Activated T-helper 1 cell treated with anti-CD3 and anti-CD28 coated beads, Interleukin-12 subunit alpha, Interleukin-12 subunit beta, Interleukin-2, Interleukin-4 antibody, amounts not matched to agents 30 ng/mL and 10 ng/mL and 1 ng/mL, durations not matched to agents 14 hours and 24 hours and 36 hours (primary cell): ENCODE measurements around the gene AKT3. TPM values are rescaled to one million over a fixed set of nuclear protein-coding genes. Genes with fewer than 3 reads are reported as not detected.

Experiments
- DNase-seq: peaks from one replicate; pipeline ENCODE4 v3.0.0; 2021; ENCODE audit warnings: low spot score
- H3K27ac Mint-ChIP-seq: one replicate; pipeline ENCODE4 v1.8.0; 2021; ENCODE audit warnings: mild to moderate bottlenecking, mixed read lengths
- H3K27me3 Mint-ChIP-seq: one replicate; pipeline ENCODE4 v1.8.0; 2022; ENCODE audit warnings: mild to moderate bottlenecking, moderate library complexity, mixed read lengths; ENCODE audit not compliant: insufficient read depth
- H3K36me3 Mint-ChIP-seq: one replicate; pipeline ENCODE4 v1.8.0; 2021; ENCODE audit warnings: low read depth, mixed read lengths
- H3K4me1 Mint-ChIP-seq: one replicate; pipeline ENCODE4 v1.8.0; 2021; ENCODE audit warnings: low read depth, mixed read lengths
- H3K4me3 Mint-ChIP-seq: one replicate; pipeline ENCODE4 v1.8.0; 2021; ENCODE audit warnings: mild to moderate bottlenecking, moderate library complexity, mixed read lengths
- H3K9me3 Mint-ChIP-seq: one replicate; pipeline ENCODE4 v1.8.0; 2021; ENCODE audit warnings: mixed read lengths
- intact Hi-C: fragments of 100-400 bp; cut with micrococcal nuclease; formaldehyde crosslinking; loops from one replicate; pipeline ENCODE4 v1.15.1; 2024
- total RNA-seq: library from RNA; stranded (reverse); gene quantifications from 2 replicates; pipeline ENCODE4 v1.2.3, GENCODE V29; 2022

The AKT3 gene
- total RNA-seq, 1 donor from 2014 or later = 40.1 TPM

DNA sequence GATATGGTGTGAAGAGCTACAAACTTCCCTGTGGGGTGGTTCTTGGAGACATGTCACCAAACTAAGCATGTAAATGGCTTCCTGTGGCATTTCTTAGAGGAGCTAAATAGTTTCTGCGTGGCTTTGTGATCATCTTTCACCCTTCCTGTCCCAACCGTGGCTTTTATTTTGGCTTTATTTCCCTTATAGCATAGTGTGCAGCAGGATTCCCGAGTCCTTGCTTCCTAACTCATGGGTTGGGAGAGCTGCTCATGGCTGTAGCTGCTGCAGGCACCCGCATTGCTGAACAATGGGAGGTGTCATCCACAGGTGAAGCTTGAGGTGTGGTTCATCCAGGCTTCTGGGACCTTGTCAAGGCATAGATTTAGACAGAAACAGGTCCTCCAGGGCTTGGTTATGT is 402.2 kb downstream of the AKT3 start:
- Mint-ChIP-seq H3K27me3 (no peaks in the 10 kb centered on the region), H3K4me3 (no peak overlapping the region), H3K9me3 (no peaks in the 10 kb centered on the region), H3K27ac (peak overlapping the region; percentile 34), H3K4me1 (peaks cover 19% of the 10 kb centered on the region), H3K36me3 (no peaks in the 10 kb centered on the region)
- DNase-seq = no peak
- intact Hi-C loops = no loop called here

DNA sequence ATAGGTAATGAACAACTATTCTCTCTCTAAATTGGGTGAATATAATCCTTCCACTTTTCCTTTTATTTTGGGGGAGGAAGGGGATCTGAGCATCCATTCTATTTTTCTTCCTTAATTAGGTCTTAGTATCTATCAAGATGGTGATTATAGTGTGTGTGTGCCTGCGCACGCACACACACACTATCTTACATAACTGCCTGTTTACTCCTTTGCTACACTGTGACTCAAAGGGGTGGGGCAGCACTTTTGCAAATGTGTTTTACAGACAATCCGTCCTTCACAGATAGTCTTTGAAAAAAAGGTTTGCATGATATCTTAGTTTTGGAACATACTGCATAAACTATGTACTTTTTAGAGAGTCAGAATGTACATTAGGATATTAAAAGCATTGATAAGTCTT is 402.7 kb downstream of the AKT3 start:
- Mint-ChIP-seq H3K9me3 (no peaks in the 10 kb centered on the region), H3K27ac (no peak overlapping the region), H3K4me1 (peaks cover 21% of the 10 kb centered on the region), H3K27me3 (no peaks in the 10 kb centered on the region), H3K36me3 (no peaks in the 10 kb centered on the region), H3K4me3 (no peak overlapping the region)
- no peak for DNase-seq
- intact Hi-C loops = no loop called here

DNA sequence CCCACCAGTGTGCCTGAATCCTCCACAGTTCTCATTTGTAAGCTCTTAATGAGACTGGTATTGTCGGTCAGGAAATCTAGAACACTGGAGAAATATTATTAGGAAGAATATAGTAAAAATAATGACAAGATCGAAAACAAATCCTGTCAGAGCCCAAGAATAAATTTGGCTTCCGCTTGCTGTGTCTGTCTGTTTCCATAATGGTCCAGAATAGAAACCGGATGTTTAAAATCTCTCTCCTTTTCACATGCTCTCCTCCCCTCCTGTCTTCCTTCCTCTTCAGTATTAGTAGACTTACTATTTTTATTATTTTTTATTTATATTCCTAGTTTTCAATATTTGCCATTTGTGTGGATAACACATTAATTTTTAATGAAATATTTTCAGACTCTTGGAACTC is 406.5 kb downstream of the AKT3 start:
- H3K4me1 Mint-ChIP-seq = peaks cover 32% of the 10 kb centered on the region

DNA sequence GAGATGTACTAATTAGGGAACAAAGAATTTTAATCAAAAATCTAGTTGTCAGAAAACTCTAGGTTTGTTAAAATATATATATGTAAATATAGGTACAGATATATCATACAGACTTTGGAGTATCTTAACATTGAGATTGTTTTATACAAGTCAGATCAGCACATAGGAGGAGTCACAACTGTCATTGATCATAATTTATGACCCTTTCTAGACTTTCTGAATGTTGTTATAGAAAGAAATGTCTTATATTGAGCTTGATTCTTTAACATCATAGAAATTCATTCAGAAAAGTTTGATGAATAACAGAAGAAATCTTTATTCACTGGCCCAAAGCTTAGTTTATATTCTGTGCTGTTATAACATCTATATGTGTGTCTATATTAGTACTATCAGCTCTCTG is 408.4 kb downstream of the AKT3 start:
- intact Hi-C loops = no loop called here
- H3K4me1 Mint-ChIP-seq = peaks cover 19% of the 10 kb centered on the region
- no peak overlapping the region for H3K4me3 Mint-ChIP-seq
- H3K9me3 Mint-ChIP-seq = no peaks in the 10 kb centered on the region
- no peaks in the 10 kb centered on the region for H3K27me3 Mint-ChIP-seq
- DNase-seq = no peak
- no peak overlapping the region for H3K27ac Mint-ChIP-seq
- peaks cover 2% of the 10 kb centered on the region for H3K36me3 Mint-ChIP-seq

More for the DNA sequence above, 406.5 kb downstream of the AKT3 start:
- intact Hi-C loops = no loop called here
- Mint-ChIP-seq H3K27ac (no peak overlapping the region), H3K9me3 (no peaks in the 10 kb centered on the region), H3K27me3 (no peaks in the 10 kb centered on the region), H3K36me3 (peaks cover 2% of the 10 kb centered on the region), H3K4me3 (no peak overlapping the region)
- no peak for DNase-seq

DNA sequence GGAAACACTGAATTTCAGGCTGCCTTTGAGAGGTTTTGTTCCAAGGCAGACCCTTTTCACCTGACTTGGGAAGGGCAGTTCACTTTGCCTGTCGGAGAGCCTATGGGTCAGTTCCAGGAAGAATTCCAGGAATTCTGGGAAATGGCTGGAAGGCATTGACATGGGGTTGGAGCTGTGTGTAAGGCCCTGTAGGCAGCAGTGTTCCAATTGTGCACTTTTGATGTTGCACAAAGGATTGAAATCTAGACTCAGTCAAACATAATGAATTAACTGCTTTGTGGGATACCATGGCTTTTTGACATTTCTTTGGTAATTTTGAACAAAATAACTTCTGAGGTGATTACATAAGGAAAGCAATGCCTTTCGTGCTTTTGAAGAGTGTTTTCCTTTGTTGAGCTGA is 409.6 kb downstream of the AKT3 start:
- intact Hi-C loops = no loop called here
- Mint-ChIP-seq H3K9me3 (no peaks in the 10 kb centered on the region), H3K4me1 (peaks cover 19% of the 10 kb centered on the region), H3K27ac (no peak overlapping the region), H3K36me3 (peaks cover 2% of the 10 kb centered on the region), H3K27me3 (no peaks in the 10 kb centered on the region), H3K4me3 (no peak overlapping the region)
- DNase-seq = no peak

DNA sequence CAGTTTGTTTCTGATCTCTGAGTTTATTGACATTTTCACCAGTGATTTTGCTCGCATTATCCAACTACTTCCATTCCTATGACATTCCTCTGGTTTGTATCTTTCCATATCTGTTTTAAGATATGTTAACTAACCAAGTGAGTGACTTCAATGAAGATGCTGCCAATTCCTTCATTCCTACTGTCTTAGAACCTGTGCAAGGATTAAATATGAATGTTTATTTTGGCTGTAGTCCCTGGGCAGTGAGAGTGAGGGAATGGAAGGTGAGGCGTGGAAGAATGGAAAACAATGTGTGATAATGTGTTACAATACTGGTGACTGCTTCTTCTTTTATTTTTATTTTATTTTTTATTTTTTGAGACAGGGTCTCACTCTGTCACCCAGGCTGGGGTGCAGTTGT is 411.2 kb downstream of the AKT3 start:
- Mint-ChIP-seq H3K9me3 (no peaks in the 10 kb centered on the region), H3K27me3 (no peaks in the 10 kb centered on the region), H3K27ac (no peak overlapping the region), H3K4me1 (peaks cover 19% of the 10 kb centered on the region), H3K4me3 (no peak overlapping the region), H3K36me3 (peaks cover 2% of the 10 kb centered on the region)
- intact Hi-C loops = no loop called here
- no peak for DNase-seq

Other genes with a start within 250 kb of the AKT3 start
- gene ZBTB18, start 201.0 kb upstream of the AKT3 start, total RNA-seq = 5.3 and 5.7 TPM in 2 replicates